Esophagus muscularis mucosa (tissue), 4 donors: ENCODE results near the gene HS3ST3A1. TPM values are rescaled to one million over a fixed set of nuclear protein-coding genes. Genes with fewer than 3 reads are reported as not detected.
"Not testable (repeated sequence)": the region's sequence is repeated elsewhere in the genome, so short reads cannot be mapped to it uniquely, and the experiment has no call there.

Experiments
- DNase-seq: peaks from one replicate; pipeline ENCODE4 v3.0.0-alpha.2; 2017; ENCODE audit errors: extremely low spot score
- H3K27ac ChIP-seq, 4 donors: fragments of 200-600 bp; sonication (generic); replicated peaks in 1 of 4; 1 replicate in 3 of 4; 2 replicates in 1 of 4; pipeline ENCODE4 v1.5.1; 2016 to 2019; ENCODE audit warnings: mild to moderate bottlenecking in 1 of 4
- H3K27me3 ChIP-seq, 4 donors: fragments of 200-600 bp; sonication (generic); one replicate each; pipeline versions ENCODE4 v1.5.1 to v1.6.0; 2016 to 2019
- H3K36me3 ChIP-seq, 4 donors: fragments of 200-600 bp; sonication (generic); one replicate each; pipeline ENCODE4 v1.5.1; 2016 to 2019
- H3K4me1 ChIP-seq, 4 donors: fragments of 200-600 bp; sonication (generic); one replicate each; pipeline ENCODE4 v1.5.1; 2016 to 2019
- H3K4me3 ChIP-seq, 4 donors: fragments of 200-600 bp; sonication (generic); 1 replicate in 2 of 4; 2 replicates in 2 of 4; pipeline ENCODE4 v1.5.1; 2016 to 2019; ENCODE audit warnings: mild to moderate bottlenecking in 4 of 4, moderate library complexity in 1 of 4
- H3K9me3 ChIP-seq, 4 donors: fragments of 200-600 bp; sonication (generic); 1 replicate in 3 of 4; 2 replicates in 1 of 4; pipeline ENCODE4 v1.5.1; 2016 to 2019
- CTCF ChIP-seq, 3 experiments: fragments of 200-600 bp in 2 of 3; fragments of 450-650 bp in 1 of 3; sonication (generic) in 2 of 3; IDR thresholded peaks; one replicate each; pipeline ENCODE4 v1.5.1; 2017 to 2019; ENCODE audit warnings: antibody characterized with exemption in 3 of 3, mild to moderate bottlenecking in 2 of 3, moderate library complexity in 1 of 3
- EP300 ChIP-seq: sonication (generic); formaldehyde crosslinking; IDR thresholded peaks from one replicate; pipeline ENCODE4 v1.6.1; 2017; ENCODE audit warnings: antibody characterized with exemption
- POLR2A ChIP-seq: fragments of 450-650 bp; IDR thresholded peaks from one replicate; pipeline ENCODE4 v1.6.1; 2017; ENCODE audit warnings: antibody characterized with exemption, moderate library complexity, mild to moderate bottlenecking, low read depth
- POLR2AphosphoS5 ChIP-seq, 2 donors: sonication (generic); formaldehyde crosslinking; IDR thresholded peaks; one replicate each; pipeline ENCODE4 v1.6.1; 2017; ENCODE audit warnings: antibody characterized with exemption in 2 of 2
- WGBS: methylation state at CpG from one replicate; pipeline ENCODE4 v1.1.5; 2018; 5-methylcytosine and 5-hydroxymethylcytosine counted together
- intact Hi-C: fragments of 100-400 bp; cut with DNase I; formaldehyde crosslinking; loops from one replicate; pipeline ENCODE4 v1.15.1; 2023
- total RNA-seq, 4 donors: library from RNA; depleted of rRNA; stranded (reverse); fragments of >200 nt; gene quantifications; one replicate each; pipeline versions ENCODE4 v1.1.0 to v1.2.1, GENCODE V29; 2016

Gene HS3ST3A1
- total RNA-seq, 4 donors from 2014 or later = 5.7 to 10.4 (median 7.7) TPM

- Histone ChIP-seq H3K36me3 (no peaks in the 10 kb centered on the region), H3K27ac (no peak overlapping the region), H3K4me3 (no peak overlapping the region), H3K9me3 (no peaks in the 10 kb centered on the region), H3K27me3 (no peaks in the 10 kb centered on the region), H3K4me1 (no peaks in the 10 kb centered on the region)
- WGBS = 64% methylated on average over 3 of the region's 3 CpGs
- no peak for DNase-seq
- intact Hi-C loops = no loop called here
- TF ChIP-seq POLR2A (no peak), CTCF (IDR thresholded peaks at IDR 0.05) (no peak), POLR2AphosphoS5 (IDR thresholded peaks at IDR 0.05) (no peak), EP300 (no peak)
Measured at GRCh38 chr17:13498184-13498583, 103.5 kb downstream of the HS3ST3A1 start.

DNA sequence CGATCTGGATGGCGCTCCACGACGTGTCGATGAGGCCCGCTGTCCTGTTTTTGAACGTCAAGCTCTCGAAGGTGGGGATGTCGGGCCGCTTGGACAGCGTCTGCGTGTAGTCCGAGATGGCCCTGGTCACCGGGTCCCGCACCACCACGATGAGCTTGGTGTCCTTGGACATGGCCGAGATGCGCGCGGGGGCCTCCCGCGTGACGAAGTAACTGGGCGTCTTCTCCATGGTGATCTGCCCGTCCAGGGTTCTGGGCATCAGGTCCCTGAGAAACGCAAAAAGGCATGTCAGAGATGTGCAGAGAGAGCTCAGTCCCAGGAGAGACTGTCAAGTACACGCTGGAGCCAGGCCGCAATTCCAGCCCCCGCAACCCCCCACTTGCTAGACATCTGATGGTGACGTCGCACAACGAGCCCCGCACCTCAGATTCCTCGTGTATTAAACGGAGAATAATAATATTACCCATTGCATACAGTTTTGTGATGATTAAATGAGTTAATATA lies 105.1 kb downstream of the HS3ST3A1 start:
- DNase-seq, H3K4me1 ChIP-seq, H3K36me3 ChIP-seq, H3K27ac ChIP-seq, H3K27me3 ChIP-seq, H3K9me3 ChIP-seq, intact Hi-C loops, H3K4me3 ChIP-seq: not testable (repeated sequence)
- 98% methylated on average over 10 of the region's 35 CpGs for WGBS

- no peak for DNase-seq
- Histone ChIP-seq H3K9me3 (no peaks in the 10 kb centered on the region), H3K27me3 (no peaks in the 10 kb centered on the region)
Measured at GRCh38 chr17:13495423-13495822, 106.3 kb downstream of the HS3ST3A1 start.

GRCh38 chr17:13492737-13493122 lies 109.0 kb downstream of the HS3ST3A1 start:
- TF ChIP-seq POLR2AphosphoS5 (IDR thresholded peaks at IDR 0.05) (no peak), POLR2A (no peak), CTCF (IDR thresholded peaks at IDR 0.05) (no peak), EP300 (no peak)
- no peak for DNase-seq
- Histone ChIP-seq H3K4me3 (no peak overlapping the region), H3K36me3 (no peaks in the 10 kb centered on the region), H3K27me3 (no peaks in the 10 kb centered on the region), H3K9me3 (no peaks in the 10 kb centered on the region), H3K27ac (no peak overlapping the region), H3K4me1 (no peaks in the 10 kb centered on the region)
- 67% methylated on average over 4 of the region's 4 CpGs for WGBS
- intact Hi-C loops = no loop called here

More at GRCh38 chr17:13495423-13495822, 106.3 kb downstream of the HS3ST3A1 start:
- H3K27ac ChIP-seq = no peak overlapping the region
- no peaks in the 10 kb centered on the region for H3K4me1 ChIP-seq
- WGBS = 89% methylated on average over 2 of the region's 2 CpGs
- TF ChIP-seq POLR2AphosphoS5 (IDR thresholded peaks at IDR 0.05) (no peak), CTCF (IDR thresholded peaks at IDR 0.05) (no peak), EP300 (no peak), POLR2A (no peak)
- intact Hi-C loops = no loop called here
- no peaks in the 10 kb centered on the region for H3K36me3 ChIP-seq
- no peak overlapping the region for H3K4me3 ChIP-seq

GRCh38 chr17:13491916-13492736 lies 109.6 kb downstream of the HS3ST3A1 start:
- intact Hi-C loops = no loop called here
- no peak for DNase-seq
- WGBS = 57% methylated on average over 7 of the region's 7 CpGs

More at GRCh38 chr17:13491916-13492736, 109.6 kb downstream of the HS3ST3A1 start:
- H3K27ac ChIP-seq = no peak overlapping the region
- H3K27me3 ChIP-seq = no peaks in the 10 kb centered on the region
- H3K4me1 ChIP-seq = no peaks in the 10 kb centered on the region
- no peak overlapping the region for H3K4me3 ChIP-seq
- no peak for TF ChIP-seq EP300
- no peak for TF ChIP-seq POLR2AphosphoS5 (IDR thresholded peaks at IDR 0.05)
- no peak for TF ChIP-seq POLR2A
- TF ChIP-seq CTCF (IDR thresholded peaks at IDR 0.05) = no peak
- H3K36me3 ChIP-seq = no peaks in the 10 kb centered on the region
- H3K9me3 ChIP-seq = no peaks in the 10 kb centered on the region
